Cardiac fibroblast (primary cell): ENCODE data around the gene ARFGAP1.

Experiments used
- DNase-seq, 2 donors: peaks; one replicate each; pipeline versions ENCODE4 v3.0.0 to v3.0.0-alpha.2; 2010; ENCODE audit warnings: low read depth in 2 of 2
- H3K4me3 ChIP-seq, 2 donors: replicated peaks in 1 of 2; 1 replicate in 1 of 2; 2 replicates in 1 of 2; pipeline ENCODE4 v1.5.1; 2011; ENCODE audit warnings: low read depth in 2 of 2, low read length in 2 of 2, mild to moderate bottlenecking in 2 of 2, moderate library complexity in 1 of 2
- CTCF ChIP-seq: IDR thresholded peaks from one replicate; pipeline ENCODE4 v1.5.1; 2011; ENCODE audit warnings: low read depth, mild to moderate bottlenecking, low read length, inconsistent platforms

ARFGAP1 gene

GRCh38 chr20:63281742-63282665, 9.4 kb downstream of the ARFGAP1 start:
- no peak overlapping the region for H3K4me3 ChIP-seq
- DNase-seq: no peak
- TF ChIP-seq CTCF: no peak

GRCh38 chr20:63282946-63283345, 10.3 kb downstream of the ARFGAP1 start:
- no peak overlapping the region for H3K4me3 ChIP-seq
- no peak for DNase-seq
- TF ChIP-seq CTCF: no peak

GRCh38 chr20:63283397-63284082, 10.9 kb downstream of the ARFGAP1 start:
- TF ChIP-seq CTCF: no peak
- no peak overlapping the region for H3K4me3 ChIP-seq
- no peak for DNase-seq

DNA sequence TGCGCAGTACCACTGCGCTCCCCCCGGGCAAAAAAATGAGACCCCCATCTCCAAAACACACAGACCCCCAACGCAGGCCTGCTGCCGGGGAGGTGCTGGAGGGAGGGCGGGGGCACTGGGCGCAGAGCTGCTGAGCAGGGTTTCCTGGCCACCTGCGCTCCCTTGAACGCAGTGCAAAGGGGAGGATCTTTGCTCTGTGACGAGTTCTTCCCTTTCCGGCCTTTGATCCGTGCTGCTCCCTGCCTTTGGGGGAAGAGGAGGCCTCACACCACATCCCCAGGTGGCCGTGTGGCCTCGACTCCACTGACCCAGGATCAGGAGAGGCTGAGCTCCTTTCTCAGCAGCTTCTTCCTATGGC, 11.4 kb downstream of the ARFGAP1 start:
- DNase-seq: no peak
- no peak overlapping the region for H3K4me3 ChIP-seq
- no peak for TF ChIP-seq CTCF

- no peak for TF ChIP-seq CTCF
- no peak for DNase-seq
- no peak overlapping the region for H3K4me3 ChIP-seq
Observed at GRCh38 chr20:63284544-63284949, 11.9 kb downstream of the ARFGAP1 start.

DNA sequence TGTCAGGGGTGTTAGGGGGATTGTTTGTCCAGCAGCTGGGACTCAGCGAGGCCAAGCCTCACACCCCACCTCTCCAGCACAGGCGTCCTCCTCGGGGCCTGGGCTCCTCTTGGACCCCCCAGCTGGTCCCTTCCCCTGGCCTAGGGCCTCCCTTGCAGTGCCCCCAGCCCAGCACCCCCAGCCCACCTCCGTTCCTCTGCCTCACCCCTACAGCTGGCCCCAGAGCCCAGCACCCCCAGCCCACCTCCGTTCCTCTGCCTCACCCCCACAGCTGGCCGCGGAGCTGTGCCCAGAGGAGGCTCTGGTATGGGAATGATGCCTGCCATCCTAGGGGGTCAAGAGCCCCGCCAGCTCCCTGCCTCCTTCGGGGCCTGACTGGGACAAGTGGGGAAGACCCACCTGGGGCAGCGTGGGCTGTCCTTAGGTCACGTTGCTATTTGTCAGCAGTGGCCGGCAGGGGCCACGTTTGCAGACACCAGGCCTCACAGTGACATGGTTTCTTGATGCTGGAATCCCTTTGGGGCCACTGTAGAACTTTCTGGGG, 12.4 kb downstream of the ARFGAP1 start:
- H3K4me3 ChIP-seq: no peak overlapping the region
- DNase-seq: no peak
- TF ChIP-seq CTCF: no peak
